ENCODE data around the gene LRRC43.

- TF ChIP-seq CTCF (IDR thresholded peaks at IDR 0.05) (no peak), EZH2 (IDR thresholded peaks at IDR 0.05) (no peak), EZH2phosphoT487 (IDR thresholded peaks at IDR 0.05) (no peak)
Observed at GRCh38 chr12:122192441-122192840, 9.5 kb downstream of the LRRC43 start.

Measured in neural progenitor cell (in vitro differentiated cells).